Measurements from ENCODE around the gene CPEB1. TPM values are rescaled to one million over a fixed set of nuclear protein-coding genes. Genes with fewer than 3 reads are reported as not detected.

Gene CPEB1
- total RNA-seq, 4 donors from 2014 or later: 1.7 to 8.2 (median 3.0) TPM

- TF ChIP-seq, protein P1, sequence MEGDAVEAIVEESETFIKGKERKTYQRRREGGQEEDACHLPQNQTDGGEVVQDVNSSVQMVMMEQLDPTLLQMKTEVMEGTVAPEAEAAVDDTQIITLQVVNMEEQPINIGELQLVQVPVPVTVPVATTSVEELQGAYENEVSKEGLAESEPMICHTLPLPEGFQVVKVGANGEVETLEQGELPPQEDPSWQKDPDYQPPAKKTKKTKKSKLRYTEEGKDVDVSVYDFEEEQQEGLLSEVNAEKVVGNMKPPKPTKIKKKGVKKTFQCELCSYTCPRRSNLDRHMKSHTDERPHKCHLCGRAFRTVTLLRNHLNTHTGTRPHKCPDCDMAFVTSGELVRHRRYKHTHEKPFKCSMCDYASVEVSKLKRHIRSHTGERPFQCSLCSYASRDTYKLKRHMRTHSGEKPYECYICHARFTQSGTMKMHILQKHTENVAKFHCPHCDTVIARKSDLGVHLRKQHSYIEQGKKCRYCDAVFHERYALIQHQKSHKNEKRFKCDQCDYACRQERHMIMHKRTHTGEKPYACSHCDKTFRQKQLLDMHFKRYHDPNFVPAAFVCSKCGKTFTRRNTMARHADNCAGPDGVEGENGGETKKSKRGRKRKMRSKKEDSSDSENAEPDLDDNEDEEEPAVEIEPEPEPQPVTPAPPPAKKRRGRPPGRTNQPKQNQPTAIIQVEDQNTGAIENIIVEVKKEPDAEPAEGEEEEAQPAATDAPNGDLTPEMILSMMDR (IDR thresholded peaks at IDR 0.05; ENCODE audit: low read depth): no peak
Observed at GRCh38 chr15:82677720-82678323, 30.7 kb upstream of the CPEB1 start.

DNA sequence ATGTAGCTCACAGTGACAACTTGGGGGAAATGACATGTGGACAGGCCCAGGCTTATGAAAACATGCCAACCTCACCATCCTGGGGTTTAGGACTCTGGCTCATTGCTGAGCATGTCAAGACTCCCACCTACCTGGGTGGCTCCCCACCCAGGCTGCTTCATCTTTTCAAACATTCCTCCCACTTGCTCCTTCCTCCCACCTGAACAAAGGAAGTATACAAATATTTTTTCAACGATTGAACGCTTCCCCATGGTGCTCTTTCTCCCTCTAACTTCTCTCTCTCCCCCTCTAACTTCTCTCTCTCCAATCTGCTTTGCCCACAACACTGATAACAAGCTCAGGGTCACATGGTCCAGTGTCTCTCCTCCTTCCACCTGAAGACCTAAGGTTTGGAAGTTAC, 27.7 kb upstream of the CPEB1 start:
- TF ChIP-seq, protein P1 (IDR thresholded peaks at IDR 0.05; ENCODE audit: low read depth): no peak

GRCh38 chr15:82670699-82671098, 23.5 kb upstream of the CPEB1 start:
- TF ChIP-seq, protein P1 (IDR thresholded peaks at IDR 0.05; ENCODE audit: low read depth): no peak

DNA sequence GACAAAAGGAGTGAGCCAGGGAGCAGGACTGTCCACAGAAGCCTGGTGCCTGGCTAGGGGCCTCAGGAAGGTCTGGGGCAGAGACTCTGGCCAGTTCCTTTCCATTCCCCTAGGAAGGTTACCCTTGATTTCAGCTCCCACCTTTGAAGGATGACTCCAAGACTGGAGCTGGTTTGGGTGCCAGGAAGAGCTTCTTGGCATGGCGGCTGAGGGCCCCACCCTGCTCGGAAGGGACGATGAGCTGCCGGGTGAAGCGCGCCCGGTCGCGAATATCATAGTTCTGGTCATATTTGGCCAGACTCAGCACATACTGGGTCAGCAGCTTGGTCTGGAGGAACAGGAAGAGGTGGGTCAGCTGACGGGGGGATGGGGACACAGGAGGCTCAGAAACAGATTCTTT, 19.4 kb upstream of the CPEB1 start:
- TF ChIP-seq, protein P1 (IDR thresholded peaks at IDR 0.05; ENCODE audit: low read depth): no peak

GRCh38 chr15:82664021-82664420, 16.9 kb upstream of the CPEB1 start:
- TF ChIP-seq, protein P1 (IDR thresholded peaks at IDR 0.05; ENCODE audit: low read depth): no peak

DNA sequence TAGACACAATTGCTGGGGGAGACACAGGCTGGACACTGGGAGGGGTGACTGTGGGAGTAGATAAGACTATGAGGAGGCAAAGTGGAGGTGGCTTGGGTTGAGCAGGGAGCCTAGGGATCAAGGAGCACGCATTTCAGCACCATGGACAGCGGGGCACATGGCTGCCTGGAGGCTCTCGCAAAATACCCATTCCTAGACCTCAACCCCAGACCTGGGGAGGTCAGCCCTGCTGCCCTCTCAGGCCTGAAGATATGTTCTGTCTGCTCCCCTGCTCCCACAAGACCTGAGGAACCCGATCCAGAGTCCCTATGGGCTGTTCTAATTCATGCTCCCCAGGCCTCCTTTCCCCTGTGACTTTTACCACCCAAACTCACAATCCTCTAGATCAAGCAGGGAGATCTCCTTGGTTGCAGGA, 16.0 kb upstream of the CPEB1 start:
- TF ChIP-seq, protein P1 (IDR thresholded peaks at IDR 0.05; ENCODE audit: low read depth): no peak

DNA sequence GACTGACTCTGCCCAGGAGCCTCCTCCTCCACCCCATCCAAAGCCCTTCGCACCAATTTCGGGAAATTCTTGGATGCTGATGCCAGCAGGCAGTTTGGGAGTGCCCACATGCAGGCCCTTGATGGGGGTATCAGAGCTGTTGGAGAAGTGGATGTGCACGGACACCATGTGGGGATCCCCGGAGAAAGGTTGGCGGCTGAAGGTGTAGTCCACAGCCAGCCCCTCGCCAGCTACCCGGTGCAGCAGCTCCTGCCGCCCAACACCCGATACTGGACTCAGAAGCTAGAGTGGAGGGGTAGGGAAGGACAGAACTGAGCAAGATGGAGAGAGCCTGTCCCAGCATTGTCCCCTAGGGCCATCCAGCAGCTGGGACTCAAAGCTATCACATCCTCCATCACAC, 15.5 kb upstream of the CPEB1 start:
- TF ChIP-seq, protein P1 (IDR thresholded peaks at IDR 0.05; ENCODE audit: low read depth): no peak

All from subcutaneous adipose tissue (tissue), 4 donors.